Measurements from ENCODE around the gene MICB. TPM values are rescaled to one million over a fixed set of nuclear protein-coding genes. Genes with fewer than 3 reads are reported as not detected.

MICB gene
- polyA plus RNA-seq, 1 experiment, result 23.4 TPM

GRCh38 chr6:31474871-31475286 lies 23.1 kb upstream of the MICB start:
- TF ChIP-seq CTCF (IDR thresholded peaks at IDR 0.05; ENCODE audit: insufficient read depth, low read depth, low read length), result peak; percentile 34; the same call in 1 of the 2 replicates
- Histone ChIP-seq H3K4me3 (ENCODE audit: low read depth, low read length) (no peak overlapping the region), H3K27me3 (ENCODE audit: control insufficient read depth, insufficient read depth, low read length) (peaks cover 17% of the 10 kb centered on the region), H3K36me3 (ENCODE audit: control insufficient read depth, insufficient read depth, low read length) (no peaks in the 10 kb centered on the region)
- no peak for DNase-seq (ENCODE audit: low read depth)
- ChIA-PET CTCF (interaction anchor here (1.0 kb wide), 1 partner anchor 76 kb away, joined by 3 read pairs; no protein-coding TSS in a partner anchor), POLR2A (no interaction called here)

GRCh38 chr6:31476515-31477139 lies 21.3 kb upstream of the MICB start:
- POLR2A ChIA-PET, result no interaction called here
- no peak overlapping the region for H3K4me3 ChIP-seq (ENCODE audit: low read depth, low read length)
- no peaks in the 10 kb centered on the region for H3K36me3 ChIP-seq (ENCODE audit: control insufficient read depth, insufficient read depth, low read length)
- CTCF ChIA-PET, result no interaction called here
- DNase-seq (ENCODE audit: low read depth), result no peak
- H3K27me3 ChIP-seq (ENCODE audit: control insufficient read depth, insufficient read depth, low read length), result peaks cover 15% of the 10 kb centered on the region
- no peak for TF ChIP-seq CTCF (IDR thresholded peaks at IDR 0.05; ENCODE audit: insufficient read depth, low read depth, low read length)

GRCh38 chr6:31477521-31477920 lies 20.4 kb upstream of the MICB start:
- TF ChIP-seq CTCF (IDR thresholded peaks at IDR 0.05; ENCODE audit: insufficient read depth, low read depth, low read length), result no peak
- no peak overlapping the region for H3K4me3 ChIP-seq (ENCODE audit: low read depth, low read length)
- ChIA-PET CTCF (interaction anchor here (1.3 kb wide), 1 partner anchor 16 kb away, joined by 5 read pairs; no protein-coding TSS in a partner anchor), POLR2A (no interaction called here)
- no peak for DNase-seq (ENCODE audit: low read depth)
- H3K27me3 ChIP-seq (ENCODE audit: control insufficient read depth, insufficient read depth, low read length), result peaks cover 15% of the 10 kb centered on the region
- no peaks in the 10 kb centered on the region for H3K36me3 ChIP-seq (ENCODE audit: control insufficient read depth, insufficient read depth, low read length)

GRCh38 chr6:31478186-31478950 lies 19.6 kb upstream of the MICB start:
- POLR2A ChIA-PET, result no interaction called here
- H3K4me3 ChIP-seq (ENCODE audit: low read depth, low read length), result no peak overlapping the region
- peaks cover 15% of the 10 kb centered on the region for H3K27me3 ChIP-seq (ENCODE audit: control insufficient read depth, insufficient read depth, low read length)
- CTCF ChIA-PET, result interaction anchor here (0.6 to 1.3 kb wide), 2 partner anchors 15 to 66 kb away, joined by 3 to 5 read pairs; no protein-coding TSS in a partner anchor
- no peaks in the 10 kb centered on the region for H3K36me3 ChIP-seq (ENCODE audit: control insufficient read depth, insufficient read depth, low read length)
- TF ChIP-seq CTCF (IDR thresholded peaks at IDR 0.05; ENCODE audit: insufficient read depth, low read depth, low read length), result no peak
- no peak for DNase-seq (ENCODE audit: low read depth)

GRCh38 chr6:31479151-31479932 lies 18.6 kb upstream of the MICB start:
- TF ChIP-seq CTCF (IDR thresholded peaks at IDR 0.05; ENCODE audit: insufficient read depth, low read depth, low read length), result no peak
- Histone ChIP-seq H3K36me3 (ENCODE audit: control insufficient read depth, insufficient read depth, low read length) (no peaks in the 10 kb centered on the region), H3K4me3 (ENCODE audit: low read depth, low read length) (no peak overlapping the region), H3K27me3 (ENCODE audit: control insufficient read depth, insufficient read depth, low read length) (peaks cover 15% of the 10 kb centered on the region)
- no peak for DNase-seq (ENCODE audit: low read depth)
- CTCF ChIA-PET, result no interaction called here
- POLR2A ChIA-PET, result no interaction called here

Data from BJ (cell line).